Adrenal gland (tissue), 12 donors: ENCODE results near the gene NFIL3. TPM values are rescaled to one million over a fixed set of nuclear protein-coding genes. Genes with fewer than 3 reads are reported as not detected.

Experiments
- DNase-seq, 7 donors: peaks; one replicate each; pipeline ENCODE4 v3.0.0-alpha.2; 2019 to 2020
- H3K27ac ChIP-seq, 5 donors: fragments of 200-600 bp; sonication (generic) in 4 of 5; 1 replicate in 3 of 5; 2 replicates in 2 of 5; pipeline versions ENCODE4 v1.5.1 to v1.8.0; 2016 to 2020; ENCODE audit warnings: mild to moderate bottlenecking in 1 of 5
- H3K27me3 ChIP-seq: fragments of 200-600 bp; 2 replicates; pipeline ENCODE4 v1.8.0; 2021
- H3K36me3 ChIP-seq, 2 donors: fragments of 200-600 bp; replicated peaks in 1 of 2; 1 replicate in 1 of 2; 2 replicates in 1 of 2; pipeline versions ENCODE4 v1.5.1 to v1.8.0; 2018 to 2022
- H3K4me1 ChIP-seq, 2 donors: fragments of 200-600 bp; replicated peaks in 1 of 2; 1 replicate in 1 of 2; 2 replicates in 1 of 2; pipeline versions ENCODE4 v1.5.1 to v1.8.0; 2018 to 2021
- H3K4me3 ChIP-seq, 4 donors: fragments of 200-600 bp; sonication (generic) in 3 of 4; one replicate each; pipeline ENCODE4 v1.5.1; 2016 to 2018
- H3K9me3 ChIP-seq, 3 donors: fragments of 200-600 bp; sonication (generic) in 1 of 3; replicated peaks in 1 of 3; 1 replicate in 2 of 3; 2 replicates in 1 of 3; pipeline versions ENCODE4 v1.5.1 to v1.8.0; 2016 to 2021
- POLR2A ChIP-seq, 2 donors: fragments of 450-650 bp; IDR thresholded peaks; one replicate each; pipeline ENCODE4 v1.6.1; 2017; ENCODE audit warnings: antibody characterized with exemption in 2 of 2, mild to moderate bottlenecking in 2 of 2, moderate library complexity in 1 of 2
- WGBS, 4 donors: extraction: QIAGEN DNeasy Blood & Tissue Kit in 2 of 4; methylation state at CpG; one replicate each; pipeline versions ENCODE4 v1.1.5 to v1.1.7; 2013 to 2017; 5-methylcytosine and 5-hydroxymethylcytosine counted together
- intact Hi-C, 2 donors: fragments of 100-400 bp; cut with DNase I; formaldehyde crosslinking; loops; one replicate each; pipeline versions ENCODE4 v1.14.1 to v1.15.0; 2022 to 2023
- polyA plus RNA-seq, 3 donors: library from polyadenylated mRNA; stranded (reverse); fragments of 200-250 nt in 2 of 3; fragments of 350-450 nt in 1 of 3; fragmentation: Illumina TruSeq in 1 of 3; extraction: RNeasy Lipid Tissue Mini Kit (QIAGEN cat#74804) in 1 of 3; gene quantifications; one replicate each; pipeline ENCODE4 v1.2.3, GENCODE V29; 2013 to 2014
- total RNA-seq, 9 donors: library from RNA; depleted of rRNA in 4 of 9; stranded (reverse); fragments of >200 nt in 4 of 9; fragments of 120-200 nt in 1 of 9; fragmentation: NEBNext Ultra II Directional in 1 of 9; extraction: Animal tissue kit (Norgen Biotek cat#: 25700) in 1 of 9; gene quantifications; one replicate each; pipeline versions ENCODE4 v1.1.0 to v1.2.4, GENCODE V29; 2013 to 2023
- TF ChIP-seq, protein P1 (sequence below), 6 experiments: fragments of 450-650 bp in 4 of 6; fragments of 200-600 bp in 2 of 6; sonication (generic) in 1 of 6; IDR thresholded peaks; 1 replicate in 5 of 6; 2 replicates in 1 of 6; pipeline versions ENCODE4 v1.5.1 to v1.8.0; 2016 to 2021; ENCODE audit warnings: antibody characterized with exemption in 6 of 6, mild to moderate bottlenecking in 2 of 6, moderate library complexity in 1 of 6
- donor health status: healthy with polysubstance abuse.
- donor health status: Bipolar disorder and iron deficiency.
- donor health status: DM: yes; HTN: yes; CAD: no.
- donor health status: DM: no; HTN: no; CAD: no.
- donor health status: DM: no; HTN: no; CAD: no.
- donor health status: DM: yes; HTN: yes; CAD: no.

The NFIL3 gene
- total and polyA plus RNA-seq, 12 donors, result 8.7 to 74.5 (median 27.3) TPM

DNA sequence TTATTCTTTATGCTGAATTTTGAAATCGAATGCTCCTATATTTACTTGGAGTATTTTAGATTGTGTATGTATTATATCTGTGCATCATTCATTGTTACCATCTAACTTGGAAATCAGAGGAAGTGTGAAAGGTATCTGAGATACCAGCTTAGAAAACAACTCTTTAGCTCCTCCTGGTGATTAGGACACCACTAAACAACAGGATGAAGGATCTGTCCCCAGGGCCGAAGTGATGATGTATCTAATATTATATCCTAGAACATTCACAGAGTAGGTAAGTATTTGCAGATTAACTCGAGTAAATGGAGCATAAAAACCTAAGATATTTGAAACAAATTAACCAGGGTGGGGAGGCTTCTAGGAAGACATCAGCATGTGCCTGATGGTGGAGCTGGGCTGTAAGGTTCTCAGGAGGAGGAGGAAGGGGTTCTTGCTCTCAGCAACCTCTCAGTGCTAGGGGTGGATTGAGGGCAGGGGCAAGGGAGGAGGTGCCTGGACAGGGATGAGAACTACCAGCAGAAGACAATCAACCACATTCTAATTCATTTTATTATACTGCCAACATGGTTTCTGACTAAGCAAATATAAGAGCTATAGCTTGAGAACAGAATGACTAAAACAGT is 2.6 kb upstream of the NFIL3 start:
- no peak for DNase-seq
- no peaks in the 10 kb centered on the region for H3K9me3 ChIP-seq
- no peaks in the 10 kb centered on the region for H3K36me3 ChIP-seq
- H3K27ac ChIP-seq, result no peak overlapping the region
- 34 to 41% (median 38%) methylated on average over 3 of the region's 3 CpGs for WGBS, 4 donors
- H3K27me3 ChIP-seq, result no peaks in the 10 kb centered on the region
- intact Hi-C loops, result loop anchor here in 1 of 2 donors (10.0 kb wide), 2 partner anchors 61 to 241 kb away; partner anchors contain the start of gene AUH
- no peak for TF ChIP-seq POLR2A (IDR thresholded peaks at IDR 0.05)
- TF ChIP-seq, protein P1, sequence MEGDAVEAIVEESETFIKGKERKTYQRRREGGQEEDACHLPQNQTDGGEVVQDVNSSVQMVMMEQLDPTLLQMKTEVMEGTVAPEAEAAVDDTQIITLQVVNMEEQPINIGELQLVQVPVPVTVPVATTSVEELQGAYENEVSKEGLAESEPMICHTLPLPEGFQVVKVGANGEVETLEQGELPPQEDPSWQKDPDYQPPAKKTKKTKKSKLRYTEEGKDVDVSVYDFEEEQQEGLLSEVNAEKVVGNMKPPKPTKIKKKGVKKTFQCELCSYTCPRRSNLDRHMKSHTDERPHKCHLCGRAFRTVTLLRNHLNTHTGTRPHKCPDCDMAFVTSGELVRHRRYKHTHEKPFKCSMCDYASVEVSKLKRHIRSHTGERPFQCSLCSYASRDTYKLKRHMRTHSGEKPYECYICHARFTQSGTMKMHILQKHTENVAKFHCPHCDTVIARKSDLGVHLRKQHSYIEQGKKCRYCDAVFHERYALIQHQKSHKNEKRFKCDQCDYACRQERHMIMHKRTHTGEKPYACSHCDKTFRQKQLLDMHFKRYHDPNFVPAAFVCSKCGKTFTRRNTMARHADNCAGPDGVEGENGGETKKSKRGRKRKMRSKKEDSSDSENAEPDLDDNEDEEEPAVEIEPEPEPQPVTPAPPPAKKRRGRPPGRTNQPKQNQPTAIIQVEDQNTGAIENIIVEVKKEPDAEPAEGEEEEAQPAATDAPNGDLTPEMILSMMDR (IDR thresholded peaks at IDR 0.05), result peak; percentile 15 to 66 (median 50)
- no peak overlapping the region for H3K4me3 ChIP-seq
- peaks cover 13 to 19% of the 10 kb centered on the region in 2 donors for H3K4me1 ChIP-seq

DNA sequence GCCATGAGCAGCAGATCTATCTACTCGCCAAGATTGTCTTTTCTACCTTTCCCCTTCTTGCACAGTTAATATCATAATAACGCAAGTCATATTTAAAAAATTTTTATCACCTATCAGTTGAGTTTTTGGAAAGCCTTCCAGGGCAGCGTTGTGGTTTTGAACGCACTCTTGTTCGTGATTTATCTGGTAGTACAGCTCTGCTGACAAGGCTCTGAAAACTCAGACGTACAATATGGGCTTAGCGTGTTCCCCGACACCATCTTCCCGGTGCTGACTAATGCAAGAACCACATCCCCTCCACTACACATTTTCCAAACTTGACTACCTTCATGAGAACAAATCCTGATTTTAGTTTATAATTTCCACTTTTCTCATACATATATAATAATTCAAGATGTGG is 1.6 kb upstream of the NFIL3 start:
- no peaks in the 10 kb centered on the region for H3K27me3 ChIP-seq
- H3K4me1 ChIP-seq, result peaks cover 21 to 25% of the 10 kb centered on the region in 2 donors
- H3K9me3 ChIP-seq, result no peaks in the 10 kb centered on the region
- 46 to 62% (median 54%) methylated on average over 9 of the region's 9 CpGs for WGBS, 4 donors
- peak overlapping the region in 2 of 4 donors; percentile 66 to 67 for H3K4me3 ChIP-seq
- intact Hi-C loops, result loop anchor here in 1 of 2 donors (10.0 kb wide), 2 partner anchors 60 to 240 kb away; partner anchors contain the start of gene AUH
- no peak for DNase-seq
- H3K36me3 ChIP-seq, result no peaks in the 10 kb centered on the region
- TF ChIP-seq, protein P1 (IDR thresholded peaks at IDR 0.05), result no peak
- no peak for TF ChIP-seq POLR2A (IDR thresholded peaks at IDR 0.05)
- H3K27ac ChIP-seq, result peak overlapping the region; percentile 92 to 100 (median 98)

DNA sequence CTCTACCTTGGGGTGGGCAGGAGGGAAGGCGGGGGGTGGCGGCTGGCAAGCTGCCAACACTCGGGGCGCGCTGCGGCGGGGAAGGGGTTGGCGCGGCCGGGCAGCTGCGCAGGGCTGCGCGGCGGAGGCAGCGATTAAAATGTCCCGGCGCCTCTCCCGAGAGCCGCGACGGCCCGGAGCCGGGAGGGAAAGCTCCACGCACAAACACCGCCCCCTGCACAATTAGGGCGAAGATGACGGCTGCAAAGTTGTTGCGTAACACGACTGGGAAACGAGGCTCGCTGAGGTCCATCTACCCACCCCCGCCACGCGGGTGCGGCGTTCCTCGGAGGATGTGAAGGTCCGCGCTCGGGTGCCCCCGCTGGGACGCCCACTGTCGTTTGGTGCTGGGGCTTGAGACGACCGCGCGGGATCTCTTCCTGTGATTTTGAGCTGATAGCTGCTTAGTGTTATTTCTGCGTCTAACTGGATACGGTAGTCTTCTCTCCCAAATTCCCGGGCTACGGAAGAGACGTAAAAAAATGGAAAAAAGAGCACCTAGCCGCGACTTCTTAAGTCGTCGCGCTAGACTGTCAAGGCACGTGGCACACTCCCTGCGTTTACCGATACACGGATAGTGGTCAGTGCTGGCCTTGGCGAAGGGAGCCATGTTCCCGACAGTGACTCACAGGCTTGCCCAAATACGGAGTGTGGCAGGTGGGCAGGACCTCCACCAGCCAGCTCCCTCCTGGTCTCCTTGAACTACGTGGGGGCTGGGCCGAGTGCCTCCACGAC is 958 bp upstream of the NFIL3 start:
- no peaks in the 10 kb centered on the region for H3K27me3 ChIP-seq

More for the DNA sequence above, 958 bp upstream of the NFIL3 start:
- DNase-seq, result peak; percentile 87 to 94 (median 91)
- Histone ChIP-seq H3K27ac (peak overlapping the region; percentile 92 to 100 (median 98)), H3K36me3 (no peaks in the 10 kb centered on the region), H3K9me3 (no peaks in the 10 kb centered on the region), H3K4me3 (peak overlapping the region; percentile 21 to 79 (median 66)), H3K4me1 (peaks cover 27 to 32% of the 10 kb centered on the region in 2 donors)
- 0 to 2% (median 1%) methylated on average over 24 to 67 of the region's 67 CpGs for WGBS, 4 donors
- TF ChIP-seq, protein P1 (IDR thresholded peaks at IDR 0.05), result no peak
- peak in 1 of 2 donors; percentile 70 for TF ChIP-seq POLR2A (IDR thresholded peaks at IDR 0.05)
- intact Hi-C loops, result loop anchor here (5.0 to 10.0 kb wide), 3 partner anchors 60 to 240 kb away; partner anchors contain the start of gene AUH (in 1 of the 2)
